GM21381 (cell line): Measurements from ENCODE around the gene AFF2.

Source experiments
- ATAC-seq: cut with Tn5 transposase; IDR thresholded peaks from one replicate; pipeline ENCODE4 v1.9.1; 2021; ENCODE audit warnings: mild to moderate bottlenecking, moderate library complexity; ENCODE audit not compliant: unreplicated experiment

The AFF2 gene

GRCh38 chrX:148500423-148501385 is at the start of gene AFF2:
Gene AFF2, plus strand, starts transcription at chrX:148500617. Its CDS starts 481 bp downstream, at chrX:148501098.
- ATAC-seq, result no peak

GRCh38 chrX:148457279-148457678 is 43.1 kb upstream of the AFF2 start:
- ATAC-seq, result peak; percentile 50

GRCh38 chrX:148459343-148459742 is 41.1 kb upstream of the AFF2 start:
- ATAC-seq, result peak; percentile 85

- ATAC-seq, result peak; percentile 95
These were observed 34.1 kb upstream of the AFF2 start for GRCh38 chrX:148466292-148466691.

GRCh38 chrX:148470324-148470723 is 30.1 kb upstream of the AFF2 start:
- ATAC-seq, result no peak

GRCh38 chrX:148474030-148474429 is 26.4 kb upstream of the AFF2 start:
- ATAC-seq, result no peak

- ATAC-seq, result no peak
These were observed 8.4 kb upstream of the AFF2 start for GRCh38 chrX:148492057-148492456.

- no peak for ATAC-seq
These were observed 5.2 kb upstream of the AFF2 start for GRCh38 chrX:148495176-148495575.

- ATAC-seq, result no peak
These were observed 2.4 kb upstream of the AFF2 start for GRCh38 chrX:148498067-148498466.

- no peak for ATAC-seq
These were observed 587 bp upstream of the AFF2 start for GRCh38 chrX:148499638-148500422.

- no peak for ATAC-seq
These were observed 1.1 kb downstream of the AFF2 start for GRCh38 chrX:148501386-148502066.

GRCh38 chrX:148504506-148504905 is 4.1 kb downstream of the AFF2 start:
- ATAC-seq, result no peak

GRCh38 chrX:148507418-148507817 is 7.0 kb downstream of the AFF2 start:
- no peak for ATAC-seq

- ATAC-seq, result no peak
These were observed 12.0 kb downstream of the AFF2 start for GRCh38 chrX:148512453-148512852.

GRCh38 chrX:148513661-148514060 is 13.2 kb downstream of the AFF2 start:
- no peak for ATAC-seq

- ATAC-seq, result no peak
These were observed 16.8 kb downstream of the AFF2 start for GRCh38 chrX:148517176-148517575.

- no peak for ATAC-seq
These were observed 21.6 kb downstream of the AFF2 start for GRCh38 chrX:148522006-148522405.

GRCh38 chrX:148523303-148524080 is 23.1 kb downstream of the AFF2 start:
- no peak for ATAC-seq

GRCh38 chrX:148530464-148531077 is 30.2 kb downstream of the AFF2 start:
- no peak for ATAC-seq

- ATAC-seq, result no peak
These were observed 33.9 kb downstream of the AFF2 start for GRCh38 chrX:148534291-148534690.
